Loucy (cell line): ENCODE results near the gene GPHA2.

Source experiments
- H2AFZ ChIP-seq: fragments of 200-600 bp; sonication (generic); 2 replicates; pipeline ENCODE4 v1.6.0; 2016; ENCODE audit warnings: antibody characterized with exemption, mild to moderate bottlenecking, low read length, moderate library complexity
- H3F3A ChIP-seq: fragments of 200-600 bp; 2 replicates; pipeline ENCODE4 v1.6.0; 2016; ENCODE audit warnings: antibody characterized with exemption, low read depth, mild to moderate bottlenecking
- H3K27me3 ChIP-seq: fragments of 200-600 bp; sonication (generic); 2 replicates; pipeline ENCODE4 v1.6.1; 2014; ENCODE audit warnings: low read length, mild to moderate bottlenecking; ENCODE audit not compliant: insufficient read depth, poor library complexity, severe bottlenecking
- H3K36me3 ChIP-seq: fragments of 200-600 bp; sonication (generic); 2 replicates; pipeline ENCODE4 v1.6.1; 2016; ENCODE audit warnings: low read length; ENCODE audit not compliant: insufficient read depth
- H3K4me1 ChIP-seq: fragments of 200-600 bp; sonication (generic); 2 replicates; pipeline ENCODE4 v1.5.1; 2014; ENCODE audit warnings: low read length, mild to moderate bottlenecking; ENCODE audit not compliant: insufficient read depth, poor library complexity, severe bottlenecking
- H3K4me2 ChIP-seq: fragments of 200-600 bp; sonication (generic); 2 replicates; pipeline ENCODE4 v1.6.0; 2014; ENCODE audit warnings: antibody characterized with exemption, low read length, low read depth, mild to moderate bottlenecking; ENCODE audit not compliant: poor library complexity, severe bottlenecking
- H3K4me3 ChIP-seq: fragments of 200-600 bp; sonication (generic); 2 replicates; pipeline ENCODE4 v1.5.1; 2014; ENCODE audit warnings: low read length, mild to moderate bottlenecking, mixed read lengths; ENCODE audit not compliant: poor library complexity, severe bottlenecking
- H3K79me2 ChIP-seq: fragments of 200-600 bp; sonication (generic); 2 replicates; pipeline ENCODE4 v1.6.1; 2014; ENCODE audit warnings: low read length; ENCODE audit not compliant: insufficient read depth
- H3K9ac ChIP-seq: fragments of 200-600 bp; sonication (generic); 2 replicates; pipeline ENCODE4 v1.6.0; 2014; ENCODE audit warnings: mild to moderate bottlenecking, low read depth, low read length, moderate library complexity; ENCODE audit not compliant: poor library complexity, severe bottlenecking
- H3K9me2 ChIP-seq: fragments of 200-600 bp; sonication (generic); replicated peaks from 2 replicates; pipeline ENCODE4 v1.6.1; 2016; ENCODE audit warnings: low read depth, low read length, mixed read lengths
- H3K9me3 ChIP-seq: fragments of 200-600 bp; sonication (generic); 2 replicates; pipeline ENCODE4 v1.6.1; 2014; ENCODE audit warnings: mild to moderate bottlenecking, antibody characterized with exemption, low read length, low read depth; ENCODE audit not compliant: insufficient read depth
- H4K20me1 ChIP-seq: fragments of 200-600 bp; sonication (generic); 2 replicates; pipeline ENCODE4 v1.6.0; 2014; ENCODE audit warnings: antibody characterized with exemption, low read length, mild to moderate bottlenecking; ENCODE audit not compliant: insufficient read depth, poor library complexity, severe bottlenecking
- EZH2phosphoT487 ChIP-seq: fragments of 200-600 bp; IDR thresholded peaks from 2 replicates; pipeline ENCODE4 v1.6.1; 2018; ENCODE audit warnings: antibody characterized with exemption, mild to moderate bottlenecking, moderate library complexity, borderline replicate concordance
- TF ChIP-seq, protein P1 (sequence below): fragments of 200-600 bp; sonication (generic); conservative IDR thresholded peaks from 2 replicates; pipeline ENCODE4 v1.5.1; 2014; ENCODE audit warnings: mild to moderate bottlenecking, antibody characterized with exemption, low read length

The GPHA2 gene

GRCh38 chr11:64933935-64934681 is 1.6 kb downstream of the GPHA2 start:
- no peak overlapping the region for H3K4me2 ChIP-seq
- TF ChIP-seq, protein P1, sequence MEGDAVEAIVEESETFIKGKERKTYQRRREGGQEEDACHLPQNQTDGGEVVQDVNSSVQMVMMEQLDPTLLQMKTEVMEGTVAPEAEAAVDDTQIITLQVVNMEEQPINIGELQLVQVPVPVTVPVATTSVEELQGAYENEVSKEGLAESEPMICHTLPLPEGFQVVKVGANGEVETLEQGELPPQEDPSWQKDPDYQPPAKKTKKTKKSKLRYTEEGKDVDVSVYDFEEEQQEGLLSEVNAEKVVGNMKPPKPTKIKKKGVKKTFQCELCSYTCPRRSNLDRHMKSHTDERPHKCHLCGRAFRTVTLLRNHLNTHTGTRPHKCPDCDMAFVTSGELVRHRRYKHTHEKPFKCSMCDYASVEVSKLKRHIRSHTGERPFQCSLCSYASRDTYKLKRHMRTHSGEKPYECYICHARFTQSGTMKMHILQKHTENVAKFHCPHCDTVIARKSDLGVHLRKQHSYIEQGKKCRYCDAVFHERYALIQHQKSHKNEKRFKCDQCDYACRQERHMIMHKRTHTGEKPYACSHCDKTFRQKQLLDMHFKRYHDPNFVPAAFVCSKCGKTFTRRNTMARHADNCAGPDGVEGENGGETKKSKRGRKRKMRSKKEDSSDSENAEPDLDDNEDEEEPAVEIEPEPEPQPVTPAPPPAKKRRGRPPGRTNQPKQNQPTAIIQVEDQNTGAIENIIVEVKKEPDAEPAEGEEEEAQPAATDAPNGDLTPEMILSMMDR: no peak
- no peak for TF ChIP-seq EZH2phosphoT487
- no peak overlapping the region for H2AFZ ChIP-seq
- no peaks in the 10 kb centered on the region for H3K79me2 ChIP-seq
- no peak overlapping the region for H3K9ac ChIP-seq
- H3K9me3 ChIP-seq: no peaks in the 10 kb centered on the region
- no peaks in the 10 kb centered on the region for H3K36me3 ChIP-seq
- no peaks in the 10 kb centered on the region for H3K9me2 ChIP-seq
- no peaks in the 10 kb centered on the region for H3F3A ChIP-seq
- H4K20me1 ChIP-seq: no peaks in the 10 kb centered on the region
- no peaks in the 10 kb centered on the region for H3K27me3 ChIP-seq
- no peak overlapping the region for H3K4me3 ChIP-seq
- H3K4me1 ChIP-seq: no peaks in the 10 kb centered on the region

- H2AFZ ChIP-seq: no peak overlapping the region
- H3K79me2 ChIP-seq: no peaks in the 10 kb centered on the region
- H3K4me2 ChIP-seq: no peak overlapping the region
- no peaks in the 10 kb centered on the region for H3K27me3 ChIP-seq
- H3K9ac ChIP-seq: no peak overlapping the region
- H3K4me3 ChIP-seq: no peak overlapping the region
- H3F3A ChIP-seq: no peaks in the 10 kb centered on the region
- H3K36me3 ChIP-seq: no peaks in the 10 kb centered on the region
- H3K9me3 ChIP-seq: no peaks in the 10 kb centered on the region
- TF ChIP-seq, protein P1: no peak
- TF ChIP-seq EZH2phosphoT487: no peak
- no peaks in the 10 kb centered on the region for H4K20me1 ChIP-seq
- H3K4me1 ChIP-seq: no peaks in the 10 kb centered on the region
- no peaks in the 10 kb centered on the region for H3K9me2 ChIP-seq
These were observed 2.3 kb downstream of the GPHA2 start for GRCh38 chr11:64933213-64933934.

DNA sequence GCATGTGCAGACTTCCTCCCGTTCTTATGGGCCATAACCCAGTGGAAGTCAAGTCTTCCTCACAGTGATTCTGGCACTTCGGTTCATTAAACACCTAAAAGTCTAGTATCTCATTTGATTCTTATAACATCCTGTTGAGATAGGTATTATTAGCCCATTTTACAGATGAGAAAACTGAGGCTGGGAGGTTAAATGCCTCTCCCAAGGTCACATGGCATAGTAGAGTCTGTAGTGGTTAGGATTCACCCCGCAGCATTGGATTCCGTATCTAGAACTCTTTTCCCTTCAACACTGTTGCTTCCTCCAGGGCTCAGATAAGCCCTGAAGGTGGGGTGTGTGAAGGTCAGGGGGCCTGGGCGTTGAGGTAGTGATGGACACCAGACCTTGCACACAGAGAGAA is 3.4 kb downstream of the GPHA2 start:
- Histone ChIP-seq H2AFZ (no peak overlapping the region), H3K79me2 (no peaks in the 10 kb centered on the region), H3F3A (no peaks in the 10 kb centered on the region), H3K27me3 (no peaks in the 10 kb centered on the region), H3K9ac (no peak overlapping the region), H3K4me1 (no peaks in the 10 kb centered on the region), H3K36me3 (no peaks in the 10 kb centered on the region), H3K4me2 (no peak overlapping the region), H3K4me3 (no peak overlapping the region), H3K9me3 (no peaks in the 10 kb centered on the region), H3K9me2 (no peaks in the 10 kb centered on the region), H4K20me1 (no peaks in the 10 kb centered on the region)
- no peak for TF ChIP-seq EZH2phosphoT487
- TF ChIP-seq, protein P1: no peak
